ENCODE data around the gene GGA3.

GRCh38 chr17:75266316-75267152 is 5.1 kb upstream of the GGA3 start:
- TF ChIP-seq GATA2 (IDR thresholded peaks at IDR 0.05; ENCODE audit: low read depth, low read length) = no peak
- no peak for TF ChIP-seq GATA3 (IDR thresholded peaks at IDR 0.05; ENCODE audit: low read depth, low read length)
